GM18858 (cell line): Measurements from ENCODE around the gene HSPA1L.
"Not testable (repeated sequence)": the region's sequence is repeated elsewhere in the genome, so short reads cannot be mapped to it uniquely, and the experiment has no call there.

Experiments
- ATAC-seq: cut with Tn5 transposase; IDR thresholded peaks from one replicate; pipeline ENCODE4 v1.9.1; 2021; ENCODE audit not compliant: unreplicated experiment

HSPA1L gene

GRCh38 chr6:31817133-31817928, 2.2 kb upstream of the HSPA1L start:
- ATAC-seq = not testable (repeated sequence)

DNA sequence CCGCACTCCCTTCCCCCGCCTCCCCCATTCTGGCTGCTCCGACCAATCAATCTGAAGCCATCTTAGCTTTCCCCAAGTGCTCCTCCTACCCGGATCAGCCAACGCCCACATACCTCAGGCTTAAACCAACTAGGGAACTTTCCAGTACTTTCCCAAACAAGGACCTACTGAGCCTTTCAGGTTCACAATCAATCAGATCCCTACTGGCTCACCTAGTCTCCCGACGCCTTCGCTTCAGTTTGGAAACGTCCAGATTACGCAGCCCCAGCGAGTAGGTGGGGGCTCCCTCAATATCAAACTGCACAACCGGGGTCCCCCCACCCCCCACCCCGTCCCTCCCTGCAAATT, 432 bp downstream of the HSPA1L start:
- ATAC-seq = no peak

DNA sequence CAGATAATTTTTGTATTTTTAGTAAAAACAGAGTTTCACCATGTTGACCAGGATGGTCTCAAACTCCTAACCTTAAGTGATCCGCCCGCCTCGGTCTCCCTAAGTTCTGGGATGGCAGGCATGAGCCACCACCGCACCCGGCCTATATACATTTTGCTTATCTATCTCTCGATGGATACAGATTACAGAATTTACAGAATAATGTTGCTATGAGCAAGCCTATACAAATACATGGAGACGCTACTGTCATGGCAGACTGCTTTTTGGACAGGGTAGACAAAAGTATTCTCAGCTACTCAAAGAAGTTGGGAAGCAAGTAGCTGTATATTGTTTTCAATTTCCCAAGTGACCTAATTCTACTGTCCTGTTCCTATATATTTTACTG, 1.6 kb downstream of the HSPA1L start:
- no peak for ATAC-seq

DNA sequence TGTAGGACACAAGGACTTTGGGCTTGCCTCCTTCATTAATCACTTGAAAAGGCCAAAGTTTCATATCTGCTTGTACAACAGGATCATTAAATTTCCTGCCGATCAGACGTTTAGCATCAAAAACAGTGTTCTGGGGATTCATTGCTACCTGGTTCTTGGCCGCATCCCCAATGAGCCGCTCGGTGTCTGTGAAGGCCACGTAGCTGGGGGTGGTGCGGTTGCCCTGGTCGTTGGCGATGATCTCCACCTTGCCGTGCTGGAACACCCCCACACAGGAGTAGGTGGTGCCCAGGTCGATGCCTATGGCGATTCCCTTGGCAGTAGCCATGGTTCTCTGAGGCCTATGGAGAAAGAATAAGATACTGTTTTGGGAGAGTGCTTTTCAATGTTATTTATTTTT, 3.4 kb downstream of the HSPA1L start:
- no peak for ATAC-seq

GRCh38 chr6:31808599-31808998, 6.5 kb downstream of the HSPA1L start:
- not testable (repeated sequence) for ATAC-seq

DNA sequence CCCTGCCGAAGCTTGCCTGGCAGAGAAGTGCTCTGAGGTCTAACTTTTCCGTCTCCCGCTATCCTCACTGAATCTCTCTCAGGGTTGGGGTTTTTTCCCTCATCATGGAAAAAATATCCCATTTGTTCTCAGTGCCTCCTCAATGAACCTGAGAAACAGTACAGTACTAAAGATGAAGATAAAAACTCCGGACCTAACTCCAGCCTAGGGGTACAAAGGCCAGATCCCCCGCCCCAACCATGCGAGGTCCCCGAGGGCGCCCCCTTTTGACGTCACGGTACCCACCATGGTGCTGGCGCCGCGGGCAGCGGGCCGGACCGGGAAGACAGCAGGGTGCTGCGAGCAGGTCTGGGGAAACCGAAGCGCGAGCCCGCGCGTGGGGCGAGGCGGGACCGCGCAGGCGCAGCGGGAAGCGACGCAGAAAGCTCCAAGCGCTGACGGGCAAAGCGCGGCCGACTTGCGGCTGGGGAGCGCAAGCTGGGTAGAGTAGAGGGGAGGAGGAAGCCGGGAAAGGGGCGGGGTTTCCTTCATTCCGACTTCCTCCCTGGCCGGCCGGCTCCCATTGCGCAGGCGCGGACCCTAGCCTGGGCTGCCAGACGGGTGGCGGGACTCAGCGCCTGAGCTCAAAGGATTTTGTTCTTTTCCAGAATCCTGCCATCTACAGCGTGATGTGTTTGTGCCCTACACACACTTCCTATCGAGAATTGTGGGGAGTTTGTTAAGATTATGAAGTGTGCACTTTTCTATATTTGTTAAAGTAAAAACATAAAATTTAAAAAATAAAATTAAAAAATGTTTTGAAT, 8.4 kb downstream of the HSPA1L start, which contains the start of gene LSM2:
TSS of gene LSM2 (minus strand) at position 497 of the 803 bp plus-strand sequence. CDS start at position 288, 209 bp downstream.
- peak; percentile 63 for ATAC-seq

GRCh38 chr6:31805939-31806469, 9.1 kb downstream of the HSPA1L start:
- no peak for ATAC-seq

DNA sequence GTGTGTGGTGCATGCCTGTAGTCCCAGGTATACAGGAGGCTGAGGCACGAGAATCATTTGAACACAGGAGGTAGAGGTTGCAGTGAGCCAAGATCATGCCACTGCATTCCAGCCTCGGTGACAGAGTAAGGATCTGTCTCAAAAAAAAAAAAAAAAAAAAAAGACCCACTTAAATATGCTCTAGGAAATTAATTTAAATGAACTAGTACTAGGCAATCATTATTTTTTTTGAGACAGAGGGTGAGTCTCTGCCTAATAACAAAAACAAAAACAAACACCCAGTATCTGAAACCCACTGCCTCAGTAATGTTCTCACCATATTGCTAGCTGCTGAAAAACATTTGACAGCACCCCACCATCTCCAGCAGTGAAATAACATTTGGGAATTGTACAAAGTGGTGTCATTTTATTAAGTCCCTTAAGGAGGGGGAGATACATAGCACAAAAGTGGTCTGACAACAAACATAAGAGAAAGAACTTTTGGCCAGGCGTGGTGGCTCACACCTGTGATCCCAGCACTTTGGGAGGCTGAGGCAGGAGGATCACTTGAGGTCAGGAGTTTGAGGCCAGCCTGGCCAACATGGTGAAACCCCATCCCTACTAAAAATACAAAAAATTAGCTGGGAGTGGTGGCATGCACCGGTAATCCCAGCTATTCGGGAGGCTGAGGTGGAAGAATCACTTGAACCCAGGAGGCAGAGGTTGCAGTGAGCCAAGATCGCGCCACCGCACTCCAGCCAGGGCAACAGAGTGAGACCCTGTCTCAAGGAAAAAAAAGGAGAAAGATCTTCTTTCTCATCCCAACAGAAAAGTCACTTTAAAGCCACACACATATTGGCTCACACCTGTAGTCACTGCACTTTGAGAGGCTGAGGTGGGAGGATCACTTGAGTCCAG, 13.8 kb downstream of the HSPA1L start:
- ATAC-seq = not testable (repeated sequence)

DNA sequence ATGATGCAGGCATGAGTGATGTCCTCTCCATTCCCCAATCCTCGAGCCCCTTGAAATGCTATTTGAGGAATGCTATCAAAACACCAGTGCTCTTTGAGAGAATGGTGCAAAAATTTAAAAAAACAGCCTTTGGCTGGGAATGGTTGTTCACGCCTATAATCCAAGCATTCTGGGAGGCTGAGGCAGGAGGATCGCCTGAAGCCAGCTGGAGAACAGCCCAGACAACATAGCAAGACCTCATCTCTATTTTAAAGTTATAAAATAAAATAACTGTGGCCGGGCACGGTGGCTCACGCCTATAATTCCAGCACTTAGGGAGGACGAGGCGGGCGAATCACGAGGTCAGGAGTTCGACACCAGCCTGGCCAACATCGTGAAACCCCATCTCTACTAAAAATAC, 15.3 kb downstream of the HSPA1L start:
- ATAC-seq = no peak

GRCh38 chr6:31797588-31797987, 17.5 kb downstream of the HSPA1L start:
- no peak for ATAC-seq

DNA sequence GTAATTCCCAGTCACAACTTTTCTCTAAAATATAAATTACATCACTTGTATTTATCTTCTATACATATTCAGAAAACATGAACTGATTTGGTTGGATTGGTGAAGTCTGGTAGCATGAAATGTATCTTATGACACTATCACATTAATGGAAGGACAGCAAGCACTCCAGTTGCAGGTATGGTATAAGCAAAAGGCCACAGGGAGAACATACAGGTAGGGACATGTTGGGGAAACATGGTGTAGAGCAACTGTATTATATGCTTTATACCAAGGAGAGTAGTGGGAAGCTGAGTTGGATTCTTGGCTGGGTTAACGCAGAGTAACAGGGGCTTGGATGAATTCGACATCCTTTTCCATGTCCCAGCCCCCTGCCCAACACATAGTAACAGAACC, 18.1 kb downstream of the HSPA1L start:
- ATAC-seq = no peak

GRCh38 chr6:31795616-31796298, 19.3 kb downstream of the HSPA1L start, which contains the start of gene VARS1:
VARS1 (minus strand) TSS chr6:31795752; CDS start chr6:31795217, 535 bp downstream.
- peak; percentile 56 for ATAC-seq

DNA sequence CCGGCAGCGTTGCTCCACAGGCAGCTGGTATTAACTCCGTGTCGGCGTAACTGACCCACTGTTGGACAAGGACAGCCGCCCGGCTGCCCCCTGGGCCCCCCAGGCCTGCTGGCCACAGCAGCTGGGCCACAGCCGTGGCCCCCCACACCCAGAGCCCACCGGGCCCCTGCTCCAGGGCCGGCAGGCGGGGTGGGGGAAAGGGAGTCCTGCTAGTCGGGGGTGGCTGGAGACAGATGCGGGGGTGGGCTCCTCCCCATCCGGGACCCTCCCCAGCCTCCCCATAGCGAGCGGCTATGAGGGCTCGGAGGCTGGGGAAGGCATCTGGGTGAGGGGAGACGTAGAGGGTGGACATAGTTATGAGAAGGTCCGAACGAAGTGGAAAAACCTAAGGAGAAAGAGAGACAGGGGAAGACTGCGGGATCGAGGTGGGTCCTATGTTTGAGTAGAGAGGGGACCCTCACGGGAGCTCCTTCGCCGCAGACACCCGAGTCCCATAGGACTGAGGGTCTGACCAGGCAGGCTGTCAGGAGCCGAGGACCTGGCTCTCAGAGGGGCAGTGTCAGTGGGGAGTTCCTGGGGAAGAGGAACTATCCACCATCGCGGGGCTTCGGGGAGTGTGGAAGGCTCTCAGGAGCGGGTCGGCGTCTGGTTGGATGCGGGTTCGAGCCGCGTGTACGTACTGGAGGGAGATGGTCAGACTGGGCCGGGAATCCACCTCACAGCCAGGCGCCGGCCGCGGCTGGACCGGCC, 20.0 kb downstream of the HSPA1L start:
- ATAC-seq = no peak

DNA sequence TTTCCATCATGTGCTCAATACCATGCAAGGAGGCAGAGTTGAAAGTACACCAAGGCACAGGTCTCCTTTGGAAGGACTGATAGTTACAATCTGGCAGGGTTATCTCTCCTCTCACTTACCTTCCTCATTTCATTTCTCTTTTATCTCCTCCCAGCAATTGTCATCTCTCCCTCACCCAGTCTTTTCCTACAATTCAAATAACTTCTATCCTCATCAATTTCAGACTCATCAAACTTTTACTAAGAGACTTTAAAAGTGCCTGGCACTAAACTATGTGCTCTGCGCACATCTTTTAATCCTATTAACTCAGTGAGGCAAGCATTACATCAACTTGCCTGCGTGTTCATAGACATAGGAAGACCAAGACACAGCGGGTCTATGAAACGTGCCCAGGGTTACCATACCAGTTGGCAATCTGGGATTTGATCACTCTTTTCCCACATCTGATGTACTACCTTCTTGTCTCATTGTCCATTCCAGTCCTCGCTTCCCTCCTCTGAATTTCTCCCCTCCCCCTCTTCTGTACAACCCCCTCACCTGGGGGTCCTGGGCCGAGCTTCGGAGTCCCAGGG, 20.7 kb downstream of the HSPA1L start:
- ATAC-seq = no peak

- ATAC-seq = not testable (repeated sequence)
These were observed 21.2 kb downstream of the HSPA1L start for GRCh38 chr6:31793927-31794245.

GRCh38 chr6:31792761-31793171, 22.3 kb downstream of the HSPA1L start:
- no peak for ATAC-seq

DNA sequence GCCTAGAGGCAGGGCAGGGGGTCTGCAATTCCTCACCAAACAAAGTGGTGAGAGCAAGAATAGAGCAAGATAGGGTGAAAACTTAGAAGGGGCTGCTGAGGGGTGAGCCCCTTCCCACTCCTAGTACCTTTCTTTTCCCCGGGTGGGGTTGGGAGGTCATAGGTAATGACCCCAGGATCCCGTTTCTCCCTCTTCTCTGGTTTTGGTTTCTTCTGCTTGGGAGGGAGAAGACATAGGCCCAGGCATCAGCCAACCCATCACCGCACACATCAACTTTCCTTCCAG, 23.1 kb downstream of the HSPA1L start:
- no peak for ATAC-seq

- ATAC-seq = no peak
These were observed 23.6 kb downstream of the HSPA1L start for GRCh38 chr6:31791324-31792089.

DNA sequence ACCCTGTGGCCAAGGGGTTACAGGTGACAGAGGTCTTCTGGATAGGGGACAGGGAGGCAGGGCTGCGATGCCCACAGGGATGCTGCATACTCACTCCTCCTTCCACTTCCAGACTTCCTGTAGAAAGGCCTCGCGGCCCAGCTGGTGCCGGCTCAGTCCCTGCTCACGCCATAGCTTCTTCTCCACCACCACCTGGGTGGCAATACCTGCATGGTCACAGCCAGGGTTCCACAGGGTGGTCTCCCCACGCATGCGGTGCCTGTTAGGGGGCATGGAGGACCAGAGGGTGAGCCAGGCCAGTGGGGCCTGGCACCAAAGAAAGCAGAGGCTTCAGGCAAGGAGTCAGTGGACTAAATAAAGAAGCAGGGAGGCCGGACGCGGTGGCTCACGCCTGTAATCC, 29.6 kb downstream of the HSPA1L start:
- no peak for ATAC-seq
